Measurements from ENCODE around the gene FEZF2.

Gene FEZF2

GRCh38 chr3:62373215-62373614 lies at the start of gene FEZF2:
Gene FEZF2, minus strand, starts transcription at chr3:62373550. Its CDS starts 682 bp downstream, at chr3:62372868.
- no peak for DNase-seq

GRCh38 chr3:62421207-62421606 lies 47.9 kb upstream of the FEZF2 start:
- DNase-seq = no peak

GRCh38 chr3:62416144-62416543 lies 42.8 kb upstream of the FEZF2 start:
- DNase-seq = no peak

- DNase-seq = no peak
Observed at GRCh38 chr3:62415312-62415801, 42.0 kb upstream of the FEZF2 start.

GRCh38 chr3:62414786-62415185 lies 41.4 kb upstream of the FEZF2 start:
- DNase-seq = no peak

GRCh38 chr3:62413687-62414086 lies 40.3 kb upstream of the FEZF2 start:
- no peak for DNase-seq

- DNase-seq = no peak
Observed at GRCh38 chr3:62406945-62407344, 33.6 kb upstream of the FEZF2 start.

- no peak for DNase-seq
Observed at GRCh38 chr3:62405566-62405965, 32.2 kb upstream of the FEZF2 start.

GRCh38 chr3:62405135-62405534 lies 31.8 kb upstream of the FEZF2 start:
- no peak for DNase-seq

GRCh38 chr3:62404321-62404720 lies 31.0 kb upstream of the FEZF2 start:
- no peak for DNase-seq

GRCh38 chr3:62403765-62404164 lies 30.4 kb upstream of the FEZF2 start:
- DNase-seq = no peak

GRCh38 chr3:62392626-62393292 lies 19.4 kb upstream of the FEZF2 start:
- no peak for DNase-seq

- no peak for DNase-seq
Observed at GRCh38 chr3:62387251-62387650, 13.9 kb upstream of the FEZF2 start.

- DNase-seq = no peak
Observed at GRCh38 chr3:62379321-62379798, 6.0 kb upstream of the FEZF2 start.

- no peak for DNase-seq
Observed at GRCh38 chr3:62378921-62379320, 5.6 kb upstream of the FEZF2 start.

GRCh38 chr3:62378311-62378789 lies 5.0 kb upstream of the FEZF2 start:
- no peak for DNase-seq

GRCh38 chr3:62376906-62377877 lies 3.8 kb upstream of the FEZF2 start:
- DNase-seq = no peak

- no peak for DNase-seq
Observed at GRCh38 chr3:62376454-62376720, 3.0 kb upstream of the FEZF2 start.

- DNase-seq = no peak
Observed at GRCh38 chr3:62375655-62376453, 2.5 kb upstream of the FEZF2 start.

GRCh38 chr3:62374341-62375218 lies 1.2 kb upstream of the FEZF2 start:
- DNase-seq = no peak

- DNase-seq = no peak
Observed at GRCh38 chr3:62373714-62374333, 474 bp upstream of the FEZF2 start.

All from activated CD4-positive, alpha-beta T cell treated with anti-CD3 and anti-CD28 coated beads, Interleukin-2, amount 50 U/mL, for 1 hour (primary cell).